ENCODE data around the gene PARP4.

PARP4 gene

DNA sequence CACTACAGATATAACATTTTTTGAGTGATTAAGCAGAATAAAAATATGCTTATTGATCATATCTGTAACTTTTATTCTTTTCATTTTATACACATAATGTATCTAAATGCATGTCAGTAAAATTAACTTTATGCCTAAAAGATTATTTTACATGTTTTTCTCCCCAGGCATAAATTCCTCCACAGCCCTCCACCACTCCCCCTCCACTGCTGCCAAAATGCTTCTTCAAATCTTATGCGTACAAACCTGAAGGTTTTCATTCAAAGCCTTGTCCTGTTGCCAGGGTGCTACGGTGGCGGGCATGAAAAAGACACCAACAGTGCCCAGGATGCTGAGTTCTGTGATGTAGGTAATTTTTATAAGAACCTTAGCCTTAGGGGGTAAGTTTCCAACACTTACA is 52.9 kb downstream of the PARP4 start:
- Histone ChIP-seq H3K27ac (ENCODE audit: extremely low read depth, low read depth, low read length) (no peak overlapping the region), H3K4me3 (ENCODE audit: low read depth, low read length) (no peak overlapping the region), H3K36me3 (ENCODE audit: control insufficient read depth in 2 of 2, insufficient read depth in 1 of 2, low read length in 2 of 2) (peaks cover 6 to 41% of the 10 kb centered on the region in 2 experiments; a peak in 2 of 3 replicates), H3K9me3 (ENCODE audit: control insufficient read depth, insufficient read depth, low read depth, low read length) (no peaks in the 10 kb centered on the region), H3K4me1 (ENCODE audit: control insufficient read depth, insufficient read depth, low read length) (no peaks in the 10 kb centered on the region)
- POLR2A ChIA-PET = no interaction called here
- CTCF ChIA-PET = no interaction called here
- TF ChIP-seq ZNF157 (tag by site-specific recombination; IDR thresholded peaks at IDR 0.05) = no peak
- TF ChIP-seq ZNF677 (tag by site-specific recombination; IDR thresholded peaks at IDR 0.05) = no peak
- TF ChIP-seq, protein P1, sequence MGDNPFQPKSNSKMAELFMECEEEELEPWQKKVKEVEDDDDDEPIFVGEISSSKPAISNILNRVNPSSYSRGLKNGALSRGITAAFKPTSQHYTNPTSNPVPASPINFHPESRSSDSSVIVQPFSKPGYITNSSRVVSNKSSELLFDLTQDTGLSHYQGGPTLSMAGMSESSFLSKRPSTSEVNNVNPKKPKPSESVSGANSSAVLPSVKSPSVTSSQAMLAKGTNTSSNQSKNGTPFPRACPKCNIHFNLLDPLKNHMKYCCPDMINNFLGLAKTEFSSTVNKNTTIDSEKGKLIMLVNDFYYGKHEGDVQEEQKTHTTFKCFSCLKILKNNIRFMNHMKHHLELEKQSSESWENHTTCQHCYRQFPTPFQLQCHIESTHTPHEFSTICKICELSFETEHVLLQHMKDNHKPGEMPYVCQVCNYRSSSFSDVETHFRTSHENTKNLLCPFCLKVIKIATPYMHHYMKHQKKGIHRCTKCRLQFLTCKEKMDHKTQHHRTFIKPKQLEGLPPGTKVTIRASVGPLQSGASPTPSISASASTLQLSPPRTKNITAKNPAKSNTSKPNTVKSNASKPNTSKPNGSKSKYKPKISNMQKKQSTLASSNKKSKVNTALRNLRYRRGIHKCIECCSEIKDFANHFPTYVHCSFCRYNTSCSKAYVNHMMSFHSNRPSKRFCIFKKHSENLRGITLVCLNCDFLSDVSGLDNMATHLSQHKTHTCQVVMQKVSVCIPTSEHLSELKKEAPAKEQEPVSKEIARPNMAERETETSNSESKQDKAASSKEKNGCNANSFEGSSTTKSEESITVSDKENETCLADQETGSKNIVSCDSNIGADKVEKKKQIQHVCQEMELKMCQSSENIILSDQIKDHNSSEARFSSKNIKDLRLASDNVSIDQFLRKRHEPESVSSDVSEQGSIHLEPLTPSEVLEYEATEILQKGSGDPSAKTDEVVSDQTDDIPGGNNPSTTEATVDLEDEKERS (tag by site-specific recombination; IDR thresholded peaks at IDR 0.05) = no peak
- TF ChIP-seq ZBTB1 (tag by site-specific recombination; IDR thresholded peaks at IDR 0.05) = no peak
- TF ChIP-seq ZNF501 (tag by site-specific recombination; IDR thresholded peaks at IDR 0.05) = no peak
- TF ChIP-seq KLF8 (tag by site-specific recombination; IDR thresholded peaks at IDR 0.05) = no peak
- no peak for TF ChIP-seq ZNF174 (tag by site-specific recombination; IDR thresholded peaks at IDR 0.05)
- no peak for TF ChIP-seq KLF10 (tag by site-specific recombination; IDR thresholded peaks at IDR 0.05)
- TF ChIP-seq, protein P2, sequence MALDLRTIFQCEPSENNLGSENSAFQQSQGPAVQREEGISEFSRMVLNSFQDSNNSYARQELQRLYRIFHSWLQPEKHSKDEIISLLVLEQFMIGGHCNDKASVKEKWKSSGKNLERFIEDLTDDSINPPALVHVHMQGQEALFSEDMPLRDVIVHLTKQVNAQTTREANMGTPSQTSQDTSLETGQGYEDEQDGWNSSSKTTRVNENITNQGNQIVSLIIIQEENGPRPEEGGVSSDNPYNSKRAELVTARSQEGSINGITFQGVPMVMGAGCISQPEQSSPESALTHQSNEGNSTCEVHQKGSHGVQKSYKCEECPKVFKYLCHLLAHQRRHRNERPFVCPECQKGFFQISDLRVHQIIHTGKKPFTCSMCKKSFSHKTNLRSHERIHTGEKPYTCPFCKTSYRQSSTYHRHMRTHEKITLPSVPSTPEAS (tag by site-specific recombination; IDR thresholded peaks at IDR 0.05) = no peak
- no peak for TF ChIP-seq ZNF600 (tag by site-specific recombination; IDR thresholded peaks at IDR 0.05)
- no peak for TF ChIP-seq ZNF514 (tag by site-specific recombination; IDR thresholded peaks at IDR 0.05)
- TF ChIP-seq ZNF626 (tag by site-specific recombination; IDR thresholded peaks at IDR 0.05) = no peak

DNA sequence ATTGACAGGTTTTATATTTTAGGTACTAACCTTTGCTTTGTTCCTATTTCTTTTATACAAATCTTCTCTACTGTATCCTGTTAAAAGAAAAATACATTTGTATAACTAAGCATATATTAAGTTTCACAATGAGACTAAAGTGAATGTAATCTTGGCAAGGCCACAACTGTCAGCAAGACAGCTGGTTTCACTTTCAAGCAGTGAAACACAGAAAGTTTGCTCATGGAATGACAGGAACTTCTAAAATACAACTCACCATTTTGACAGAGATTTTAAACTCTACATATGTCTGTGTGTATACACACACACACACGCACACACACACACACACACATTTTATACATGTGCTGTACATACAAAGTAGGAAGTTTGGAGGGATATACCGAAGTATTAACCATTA is 53.3 kb downstream of the PARP4 start:
- H3K27ac ChIP-seq (ENCODE audit: extremely low read depth, low read depth, low read length) = no peak overlapping the region
- TF ChIP-seq, protein P3, sequence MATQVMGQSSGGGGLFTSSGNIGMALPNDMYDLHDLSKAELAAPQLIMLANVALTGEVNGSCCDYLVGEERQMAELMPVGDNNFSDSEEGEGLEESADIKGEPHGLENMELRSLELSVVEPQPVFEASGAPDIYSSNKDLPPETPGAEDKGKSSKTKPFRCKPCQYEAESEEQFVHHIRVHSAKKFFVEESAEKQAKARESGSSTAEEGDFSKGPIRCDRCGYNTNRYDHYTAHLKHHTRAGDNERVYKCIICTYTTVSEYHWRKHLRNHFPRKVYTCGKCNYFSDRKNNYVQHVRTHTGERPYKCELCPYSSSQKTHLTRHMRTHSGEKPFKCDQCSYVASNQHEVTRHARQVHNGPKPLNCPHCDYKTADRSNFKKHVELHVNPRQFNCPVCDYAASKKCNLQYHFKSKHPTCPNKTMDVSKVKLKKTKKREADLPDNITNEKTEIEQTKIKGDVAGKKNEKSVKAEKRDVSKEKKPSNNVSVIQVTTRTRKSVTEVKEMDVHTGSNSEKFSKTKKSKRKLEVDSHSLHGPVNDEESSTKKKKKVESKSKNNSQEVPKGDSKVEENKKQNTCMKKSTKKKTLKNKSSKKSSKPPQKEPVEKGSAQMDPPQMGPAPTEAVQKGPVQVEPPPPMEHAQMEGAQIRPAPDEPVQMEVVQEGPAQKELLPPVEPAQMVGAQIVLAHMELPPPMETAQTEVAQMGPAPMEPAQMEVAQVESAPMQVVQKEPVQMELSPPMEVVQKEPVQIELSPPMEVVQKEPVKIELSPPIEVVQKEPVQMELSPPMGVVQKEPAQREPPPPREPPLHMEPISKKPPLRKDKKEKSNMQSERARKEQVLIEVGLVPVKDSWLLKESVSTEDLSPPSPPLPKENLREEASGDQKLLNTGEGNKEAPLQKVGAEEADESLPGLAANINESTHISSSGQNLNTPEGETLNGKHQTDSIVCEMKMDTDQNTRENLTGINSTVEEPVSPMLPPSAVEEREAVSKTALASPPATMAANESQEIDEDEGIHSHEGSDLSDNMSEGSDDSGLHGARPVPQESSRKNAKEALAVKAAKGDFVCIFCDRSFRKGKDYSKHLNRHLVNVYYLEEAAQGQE (tag by site-specific recombination; IDR thresholded peaks at IDR 0.05) = no peak
- CTCF ChIA-PET = no interaction called here
- no peaks in the 10 kb centered on the region for H3K9me3 ChIP-seq (ENCODE audit: control insufficient read depth, insufficient read depth, low read depth, low read length)
- no peaks in the 10 kb centered on the region for H3K4me1 ChIP-seq (ENCODE audit: control insufficient read depth, insufficient read depth, low read length)
- H3K36me3 ChIP-seq (ENCODE audit: control insufficient read depth in 2 of 2, insufficient read depth in 1 of 2, low read length in 2 of 2) = peaks cover 6 to 46% of the 10 kb centered on the region in 2 experiments; a peak in 2 of 3 replicates
- POLR2A ChIA-PET = no interaction called here
- no peak overlapping the region for H3K4me3 ChIP-seq (ENCODE audit: low read depth, low read length)

DNA sequence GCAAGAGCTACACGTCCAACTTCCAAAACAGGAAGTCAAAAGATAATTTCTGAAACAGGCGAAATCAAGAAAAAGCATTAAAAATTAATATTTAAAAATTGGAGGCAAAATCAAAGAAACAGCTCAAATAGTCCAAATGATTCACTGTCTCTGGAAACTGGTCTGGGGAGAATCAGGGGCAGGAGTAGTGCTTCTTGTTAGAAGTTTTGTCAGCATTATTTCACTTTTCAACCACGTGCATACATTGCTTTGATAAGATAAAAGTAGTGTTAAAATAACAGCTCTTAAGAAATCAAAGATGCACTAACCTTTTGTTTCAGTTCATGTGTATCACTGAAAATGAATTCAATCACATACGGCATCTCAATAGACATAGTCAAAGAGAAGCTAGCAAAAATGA is 53.8 kb downstream of the PARP4 start:
- ChIA-PET CTCF (no interaction called here), POLR2A (no interaction called here)
- Histone ChIP-seq H3K4me1 (ENCODE audit: control insufficient read depth, insufficient read depth, low read length) (no peaks in the 10 kb centered on the region), H3K9me3 (ENCODE audit: control insufficient read depth, insufficient read depth, low read depth, low read length) (no peaks in the 10 kb centered on the region), H3K36me3 (ENCODE audit: control insufficient read depth in 2 of 2, insufficient read depth in 1 of 2, low read length in 2 of 2) (peaks cover 7 to 51% of the 10 kb centered on the region in 2 experiments; a peak in 2 of 3 replicates), H3K27ac (ENCODE audit: extremely low read depth, low read depth, low read length) (no peak overlapping the region), H3K4me3 (ENCODE audit: low read depth, low read length) (no peak overlapping the region)
- no peak for TF ChIP-seq ZNF366 (tag by site-specific recombination; conservative IDR thresholded peaks at IDR 0.05)
- TF ChIP-seq, protein P4, sequence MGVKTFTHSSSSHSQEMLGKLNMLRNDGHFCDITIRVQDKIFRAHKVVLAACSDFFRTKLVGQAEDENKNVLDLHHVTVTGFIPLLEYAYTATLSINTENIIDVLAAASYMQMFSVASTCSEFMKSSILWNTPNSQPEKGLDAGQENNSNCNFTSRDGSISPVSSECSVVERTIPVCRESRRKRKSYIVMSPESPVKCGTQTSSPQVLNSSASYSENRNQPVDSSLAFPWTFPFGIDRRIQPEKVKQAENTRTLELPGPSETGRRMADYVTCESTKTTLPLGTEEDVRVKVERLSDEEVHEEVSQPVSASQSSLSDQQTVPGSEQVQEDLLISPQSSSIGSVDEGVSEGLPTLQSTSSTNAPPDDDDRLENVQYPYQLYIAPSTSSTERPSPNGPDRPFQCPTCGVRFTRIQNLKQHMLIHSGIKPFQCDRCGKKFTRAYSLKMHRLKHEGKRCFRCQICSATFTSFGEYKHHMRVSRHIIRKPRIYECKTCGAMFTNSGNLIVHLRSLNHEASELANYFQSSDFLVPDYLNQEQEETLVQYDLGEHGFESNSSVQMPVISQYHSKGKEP (tag by site-specific recombination; IDR thresholded peaks at IDR 0.05) = no peak
- no peak for TF ChIP-seq ZNF473 (tag by site-specific recombination; IDR thresholded peaks at IDR 0.05)
- no peak for TF ChIP-seq ZNF423 (tag by site-specific recombination; IDR thresholded peaks at IDR 0.05)
- TF ChIP-seq MEIS1 (CRISPR knock-in tag; IDR thresholded peaks at IDR 0.05; ENCODE audit: borderline replicate concordance) = no peak
- TF ChIP-seq ZEB2 (tag by site-specific recombination; IDR thresholded peaks at IDR 0.05) = no peak
- no peak for TF ChIP-seq ZNF426 (tag by site-specific recombination; IDR thresholded peaks at IDR 0.05)
- no peak for TF ChIP-seq ZNF610 (tag by site-specific recombination; IDR thresholded peaks at IDR 0.05; ENCODE audit: borderline replicate concordance)
- no peak for TF ChIP-seq SP2 (tag by site-specific recombination; IDR thresholded peaks at IDR 0.05)
- no peak for TF ChIP-seq ZNF501 (tag by site-specific recombination; IDR thresholded peaks at IDR 0.05)
- TF ChIP-seq ZBTB8A (tag by site-specific recombination; IDR thresholded peaks at IDR 0.05) = no peak
- no peak for TF ChIP-seq ZNF114 (tag by site-specific recombination; IDR thresholded peaks at IDR 0.05)
